ENCODE data around the gene COL11A2. TPM values are rescaled to one million over a fixed set of nuclear protein-coding genes. Genes with fewer than 3 reads are reported as not detected.
A peak's percentile ranks its signal among the peaks of the same experiment; 100 is the strongest.

COL11A2 gene
- total and polyA plus RNA-seq, 2 of the 13 experiments (the other 11 are each of a cell fraction or from before 2014, with no cell fraction given): 0.55 TPM

DNA sequence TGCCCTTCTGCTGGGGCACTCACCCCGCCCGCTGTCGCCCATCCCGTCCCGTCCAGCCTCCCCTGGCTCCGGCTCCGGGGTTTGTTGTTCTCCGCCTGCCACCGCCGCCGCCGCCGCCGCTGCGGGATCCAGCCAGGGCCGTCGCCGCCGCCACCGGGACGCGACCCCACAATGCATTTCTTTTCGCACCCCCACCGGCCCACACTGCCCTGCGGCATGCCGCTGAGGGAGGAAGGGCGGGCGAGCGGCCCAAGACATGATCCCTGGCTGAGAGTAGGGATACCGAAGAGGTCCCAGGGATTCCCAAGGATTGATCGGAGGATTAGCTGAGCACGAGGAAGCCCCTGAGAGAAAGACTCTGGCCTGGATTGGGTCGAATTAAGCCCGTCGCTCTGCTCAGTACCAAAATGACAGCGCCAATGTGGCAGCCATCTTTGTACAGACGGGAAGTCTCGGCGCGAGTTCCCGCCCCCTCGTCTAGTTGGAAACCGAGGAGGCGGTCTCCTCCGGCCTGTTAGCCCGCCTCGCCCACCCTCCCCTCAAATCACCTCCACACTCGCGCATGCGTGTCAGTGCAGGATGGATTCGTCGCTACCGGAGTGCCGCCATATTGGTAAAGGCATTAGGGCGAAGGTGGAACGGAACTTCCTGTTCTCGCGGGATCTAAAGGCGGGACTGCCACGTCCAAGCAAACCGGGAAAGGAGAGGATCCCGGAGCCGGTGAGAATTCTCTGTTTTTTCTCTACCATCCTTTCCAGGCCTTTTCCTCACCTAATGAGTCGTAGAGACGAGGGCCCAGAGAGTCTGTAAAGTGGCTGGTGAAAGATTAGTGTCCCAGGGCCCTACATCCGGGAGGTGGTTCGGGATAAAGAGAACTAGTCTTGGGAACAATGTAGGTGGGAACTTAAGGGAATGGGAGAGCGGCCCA, 8.2 kb upstream of the COL11A2 start, which contains the start of the genes RXRB and SLC39A7 (continued):
- TF ChIP-seq, protein P1, sequence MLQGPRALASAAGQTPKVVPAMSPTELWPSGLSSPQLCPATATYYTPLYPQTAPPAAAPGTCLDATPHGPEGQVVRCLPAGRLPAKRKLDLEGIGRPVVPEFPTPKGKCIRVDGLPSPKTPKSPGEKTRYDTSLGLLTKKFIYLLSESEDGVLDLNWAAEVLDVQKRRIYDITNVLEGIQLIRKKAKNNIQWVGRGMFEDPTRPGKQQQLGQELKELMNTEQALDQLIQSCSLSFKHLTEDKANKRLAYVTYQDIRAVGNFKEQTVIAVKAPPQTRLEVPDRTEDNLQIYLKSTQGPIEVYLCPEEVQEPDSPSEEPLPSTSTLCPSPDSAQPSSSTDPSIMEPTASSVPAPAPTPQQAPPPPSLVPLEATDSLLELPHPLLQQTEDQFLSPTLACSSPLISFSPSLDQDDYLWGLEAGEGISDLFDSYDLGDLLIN (CRISPR knock-in tag; IDR thresholded peaks at IDR 0.05; ENCODE audit: borderline replicate concordance): peak; percentile 83
- TF ChIP-seq ZSCAN31 (CRISPR knock-in tag; IDR thresholded peaks at IDR 0.05; ENCODE audit: low read depth) (no peak; the same call in 1 of the 2 replicates), ZNF121 (CRISPR knock-in tag; IDR thresholded peaks at IDR 0.05) (no peak; the same call in 1 of the 2 replicates), ZFP41 (CRISPR knock-in tag; IDR thresholded peaks at IDR 0.05; ENCODE audit: borderline replicate concordance) (peak; percentile 72; the same call in 1 of the 2 replicates), ZSCAN30 (CRISPR knock-in tag; IDR thresholded peaks at IDR 0.05) (no peak), ZNF879 (CRISPR knock-in tag; IDR thresholded peaks at IDR 0.05) (no peak), ZNF33A (CRISPR knock-in tag; IDR thresholded peaks at IDR 0.05; ENCODE audit: borderline replicate concordance) (no peak), GFI1 (CRISPR knock-in tag; IDR thresholded peaks at IDR 0.05; ENCODE audit: borderline replicate concordance) (no peak; the same call in 1 of the 2 replicates), ARNT2 (CRISPR knock-in tag; IDR thresholded peaks at IDR 0.05; ENCODE audit: low read depth) (peak; percentile 87), HNRNPL (IDR thresholded peaks at IDR 0.05; ENCODE audit: low read depth, low read length) (0 out of 2 replicates have a peak, but pooled peaks have one; percentile 41), HNRNPK (IDR thresholded peaks at IDR 0.05; ENCODE audit: low read depth, low read length, poor library complexity, severe bottlenecking) (peak; percentile 91), SMYD3 (CRISPR knock-in tag; IDR thresholded peaks at IDR 0.05) (no peak)
- TF ChIP-seq, protein P2, sequence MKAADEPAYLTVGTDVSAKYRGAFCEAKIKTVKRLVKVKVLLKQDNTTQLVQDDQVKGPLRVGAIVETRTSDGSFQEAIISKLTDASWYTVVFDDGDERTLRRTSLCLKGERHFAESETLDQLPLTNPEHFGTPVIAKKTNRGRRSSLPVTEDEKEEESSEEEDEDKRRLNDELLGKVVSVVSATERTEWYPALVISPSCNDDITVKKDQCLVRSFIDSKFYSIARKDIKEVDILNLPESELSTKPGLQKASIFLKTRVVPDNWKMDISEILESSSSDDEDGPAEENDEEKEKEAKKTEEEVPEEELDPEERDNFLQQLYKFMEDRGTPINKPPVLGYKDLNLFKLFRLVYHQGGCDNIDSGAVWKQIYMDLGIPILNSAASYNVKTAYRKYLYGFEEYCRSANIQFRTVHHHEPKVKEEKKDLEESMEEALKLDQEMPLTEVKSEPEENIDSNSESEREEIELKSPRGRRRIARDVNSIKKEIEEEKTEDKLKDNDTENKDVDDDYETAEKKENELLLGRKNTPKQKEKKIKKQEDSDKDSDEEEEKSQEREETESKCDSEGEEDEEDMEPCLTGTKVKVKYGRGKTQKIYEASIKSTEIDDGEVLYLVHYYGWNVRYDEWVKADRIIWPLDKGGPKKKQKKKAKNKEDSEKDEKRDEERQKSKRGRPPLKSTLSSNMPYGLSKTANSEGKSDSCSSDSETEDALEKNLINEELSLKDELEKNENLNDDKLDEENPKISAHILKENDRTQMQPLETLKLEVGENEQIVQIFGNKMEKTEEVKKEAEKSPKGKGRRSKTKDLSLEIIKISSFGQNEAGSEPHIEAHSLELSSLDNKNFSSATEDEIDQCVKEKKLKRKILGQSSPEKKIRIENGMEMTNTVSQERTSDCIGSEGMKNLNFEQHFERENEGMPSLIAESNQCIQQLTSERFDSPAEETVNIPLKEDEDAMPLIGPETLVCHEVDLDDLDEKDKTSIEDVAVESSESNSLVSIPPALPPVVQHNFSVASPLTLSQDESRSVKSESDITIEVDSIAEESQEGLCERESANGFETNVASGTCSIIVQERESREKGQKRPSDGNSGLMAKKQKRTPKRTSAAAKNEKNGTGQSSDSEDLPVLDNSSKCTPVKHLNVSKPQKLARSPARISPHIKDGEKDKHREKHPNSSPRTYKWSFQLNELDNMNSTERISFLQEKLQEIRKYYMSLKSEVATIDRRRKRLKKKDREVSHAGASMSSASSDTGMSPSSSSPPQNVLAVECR (CRISPR knock-in tag; IDR thresholded peaks at IDR 0.05; ENCODE audit: borderline replicate concordance): peak; percentile 89; the same call in 1 of the 2 replicates
- TF ChIP-seq, protein P3, sequence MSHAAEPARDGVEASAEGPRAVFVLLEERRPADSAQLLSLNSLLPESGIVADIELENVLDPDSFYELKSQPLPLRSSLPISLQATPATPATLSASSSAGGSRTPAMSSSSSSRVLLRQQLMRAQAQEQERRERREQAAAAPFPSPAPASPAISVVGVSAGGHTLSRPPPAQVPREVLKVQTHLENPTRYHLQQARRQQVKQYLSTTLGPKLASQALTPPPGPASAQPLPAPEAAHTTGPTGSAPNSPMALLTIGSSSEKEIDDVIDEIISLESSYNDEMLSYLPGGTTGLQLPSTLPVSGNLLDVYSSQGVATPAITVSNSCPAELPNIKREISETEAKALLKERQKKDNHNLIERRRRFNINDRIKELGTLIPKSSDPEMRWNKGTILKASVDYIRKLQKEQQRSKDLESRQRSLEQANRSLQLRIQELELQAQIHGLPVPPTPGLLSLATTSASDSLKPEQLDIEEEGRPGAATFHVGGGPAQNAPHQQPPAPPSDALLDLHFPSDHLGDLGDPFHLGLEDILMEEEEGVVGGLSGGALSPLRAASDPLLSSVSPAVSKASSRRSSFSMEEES (CRISPR knock-in tag; IDR thresholded peaks at IDR 0.05): 0 out of 2 replicates have a peak, but pooled peaks have one; percentile 5
